ENCODE results near the gene SETD3.

GRCh38 chr14:99430491-99430890, 50.2 kb downstream of the SETD3 start:
- TF ChIP-seq CTCF (IDR thresholded peaks at IDR 0.05; ENCODE audit: low read depth, low read length) = peak; percentile 25
- TF ChIP-seq EZH2phosphoT487 (IDR thresholded peaks at IDR 0.05; ENCODE audit: low read depth) = no peak

Data from OCI-LY3 (cell line).